NCI-H2196 (cell line): ENCODE data around the gene SOX21.
"Not testable (repeated sequence)": the region's sequence is repeated elsewhere in the genome, so short reads cannot be mapped to it uniquely, and the experiment has no call there.

ENCODE experiments used
- DNase-seq: peaks from one replicate; lab custom pipeline; 2025; ENCODE audit not compliant: unreplicated experiment; lab: John Stamatoyannopoulos, UW

Gene SOX21

GRCh38 chr13:94712287-94712811 lies at the start of gene SOX21:
Gene SOX21 (minus strand): TSS chr13:94712545. CDS start chr13:94712049, 496 bp downstream.
- DNase-seq, result no peak

- no peak for DNase-seq
Measured at GRCh38 chr13:94761407-94761806, 49.1 kb upstream of the SOX21 start.

GRCh38 chr13:94759120-94759728 lies 46.9 kb upstream of the SOX21 start:
- no peak for DNase-seq

- no peak for DNase-seq
Measured at GRCh38 chr13:94758436-94758960, 46.2 kb upstream of the SOX21 start.

GRCh38 chr13:94753327-94753726 lies 41.0 kb upstream of the SOX21 start:
- DNase-seq, result no peak

- no peak for DNase-seq
Measured at GRCh38 chr13:94749162-94749561, 36.8 kb upstream of the SOX21 start.

GRCh38 chr13:94739235-94739634 lies 26.9 kb upstream of the SOX21 start:
- DNase-seq, result no peak

- DNase-seq, result no peak
Measured at GRCh38 chr13:94731028-94731427, 18.7 kb upstream of the SOX21 start.

GRCh38 chr13:94729941-94730340 lies 17.6 kb upstream of the SOX21 start:
- not testable (repeated sequence) for DNase-seq

GRCh38 chr13:94726425-94726824 lies 14.1 kb upstream of the SOX21 start:
- DNase-seq, result no peak

GRCh38 chr13:94722609-94723345 lies 10.4 kb upstream of the SOX21 start:
- DNase-seq, result no peak

GRCh38 chr13:94718697-94719096 lies 6.4 kb upstream of the SOX21 start:
- DNase-seq, result not testable (repeated sequence)

- DNase-seq, result no peak
Measured at GRCh38 chr13:94717916-94718315, 5.6 kb upstream of the SOX21 start.

- DNase-seq, result no peak
Measured at GRCh38 chr13:94716016-94716415, 3.7 kb upstream of the SOX21 start.

GRCh38 chr13:94713561-94714182 lies 1.3 kb upstream of the SOX21 start:
- no peak for DNase-seq

- no peak for DNase-seq
Measured at GRCh38 chr13:94712812-94713560, 641 bp upstream of the SOX21 start.

GRCh38 chr13:94711561-94712286 lies 621 bp downstream of the SOX21 start:
- peak; percentile 50 for DNase-seq

- DNase-seq, result peak; percentile 50
Measured at GRCh38 chr13:94710881-94711560, 1.3 kb downstream of the SOX21 start.

- no peak for DNase-seq
Measured at GRCh38 chr13:94710065-94710781, 2.1 kb downstream of the SOX21 start.
